IPS-NIHi7 (cell line): ENCODE results near the gene MYCL.

Experiments used
- DNase-seq: peaks from one replicate; pipeline ENCODE4 v3.0.0; 2012; ENCODE audit warnings: mixed read lengths; ENCODE audit errors: extremely low spot score

MYCL gene

GRCh38 chr1:39901714-39902459 lies at the start of gene MYCL:
TSS of gene MYCL (minus strand) at chr1:39901917. CDS start at chr1:39901434, 483 bp downstream.
- peak; percentile 93 for DNase-seq

DNA sequence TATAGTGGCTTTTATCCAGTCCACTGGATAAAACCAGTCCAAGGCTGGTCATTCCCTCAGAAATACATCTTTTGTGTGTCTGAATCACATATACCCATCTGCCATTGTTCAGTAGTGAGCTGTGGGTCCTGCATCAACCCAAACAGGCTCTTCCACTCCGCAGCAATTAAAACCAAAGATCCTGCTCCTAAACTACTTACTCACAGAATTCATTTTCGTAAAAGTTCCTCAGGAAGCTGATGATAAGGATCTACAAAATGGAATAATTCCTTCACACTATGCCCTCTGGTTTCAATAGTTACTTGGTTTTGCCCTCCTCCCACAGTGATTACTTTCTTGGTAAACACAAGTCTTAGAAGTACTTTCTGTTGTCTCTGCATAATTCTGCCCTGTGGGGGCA lies 48.2 kb upstream of the MYCL start:
- DNase-seq, result no peak

- no peak for DNase-seq
Observed at GRCh38 chr1:39947260-39947659, 45.5 kb upstream of the MYCL start.

DNA sequence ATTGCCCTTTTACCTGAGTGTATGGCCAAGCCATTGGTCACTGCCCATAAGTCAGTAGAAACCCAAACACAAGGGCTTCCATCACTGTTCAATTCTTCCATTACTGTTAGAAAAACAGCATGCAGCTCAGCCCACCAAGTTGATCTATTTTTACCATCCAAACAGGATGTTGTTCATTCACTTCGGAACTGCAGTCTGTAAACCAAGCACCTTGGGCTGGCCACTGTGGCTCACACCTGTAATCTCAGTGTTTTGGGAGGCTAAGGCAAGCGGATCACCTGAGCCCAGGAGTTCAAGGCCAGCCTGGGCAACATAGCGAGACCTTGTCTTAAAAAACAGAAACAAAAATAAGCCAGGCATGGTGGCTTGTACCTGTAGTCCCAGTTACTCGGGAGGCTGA lies 44.5 kb upstream of the MYCL start:
- DNase-seq, result no peak

GRCh38 chr1:39944410-39945112 lies 42.8 kb upstream of the MYCL start:
- no peak for DNase-seq

GRCh38 chr1:39943471-39944290 lies 42.0 kb upstream of the MYCL start:
- DNase-seq, result no peak

GRCh38 chr1:39940980-39941871 lies 39.5 kb upstream of the MYCL start:
- no peak for DNase-seq

GRCh38 chr1:39940253-39940652 lies 38.5 kb upstream of the MYCL start:
- DNase-seq, result no peak

GRCh38 chr1:39938856-39939255 lies 37.1 kb upstream of the MYCL start:
- no peak for DNase-seq

DNA sequence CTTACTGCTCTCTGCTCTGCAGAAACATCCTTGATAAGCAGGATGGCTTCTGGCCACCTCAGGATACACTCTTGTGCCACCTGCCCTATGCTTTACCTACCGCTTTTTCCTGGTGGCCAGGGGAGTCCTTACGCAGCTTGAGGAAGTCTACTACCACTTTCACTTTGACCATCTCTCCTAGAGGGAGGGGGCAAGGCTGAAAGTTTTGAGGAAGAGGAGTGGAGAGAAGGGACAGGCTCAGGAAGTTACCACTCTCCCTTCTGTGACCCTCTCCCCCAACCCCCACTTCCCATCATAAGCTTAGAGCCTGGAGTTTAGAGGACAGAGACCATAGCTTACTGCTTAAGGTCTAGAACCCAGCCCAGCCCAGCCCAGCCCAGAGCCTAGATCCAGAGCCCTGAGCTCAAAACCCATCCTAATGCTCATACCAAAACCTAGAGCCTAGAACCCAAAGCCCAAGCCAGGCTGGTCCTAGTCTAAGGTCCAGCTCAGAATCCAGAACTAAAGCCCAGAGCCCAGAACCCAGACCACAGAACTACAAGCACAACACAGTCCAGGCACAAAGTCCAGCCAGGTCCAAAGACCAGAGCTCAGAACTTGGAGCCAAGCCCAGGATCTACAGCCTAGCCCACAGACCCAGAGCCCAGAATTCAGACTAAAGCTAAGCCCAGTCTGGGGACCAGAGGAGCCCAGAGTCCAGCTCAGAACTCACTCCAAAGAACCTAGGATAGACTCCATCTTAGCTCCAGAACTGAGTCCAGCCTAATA lies 35.2 kb upstream of the MYCL start:
- DNase-seq, result no peak

DNA sequence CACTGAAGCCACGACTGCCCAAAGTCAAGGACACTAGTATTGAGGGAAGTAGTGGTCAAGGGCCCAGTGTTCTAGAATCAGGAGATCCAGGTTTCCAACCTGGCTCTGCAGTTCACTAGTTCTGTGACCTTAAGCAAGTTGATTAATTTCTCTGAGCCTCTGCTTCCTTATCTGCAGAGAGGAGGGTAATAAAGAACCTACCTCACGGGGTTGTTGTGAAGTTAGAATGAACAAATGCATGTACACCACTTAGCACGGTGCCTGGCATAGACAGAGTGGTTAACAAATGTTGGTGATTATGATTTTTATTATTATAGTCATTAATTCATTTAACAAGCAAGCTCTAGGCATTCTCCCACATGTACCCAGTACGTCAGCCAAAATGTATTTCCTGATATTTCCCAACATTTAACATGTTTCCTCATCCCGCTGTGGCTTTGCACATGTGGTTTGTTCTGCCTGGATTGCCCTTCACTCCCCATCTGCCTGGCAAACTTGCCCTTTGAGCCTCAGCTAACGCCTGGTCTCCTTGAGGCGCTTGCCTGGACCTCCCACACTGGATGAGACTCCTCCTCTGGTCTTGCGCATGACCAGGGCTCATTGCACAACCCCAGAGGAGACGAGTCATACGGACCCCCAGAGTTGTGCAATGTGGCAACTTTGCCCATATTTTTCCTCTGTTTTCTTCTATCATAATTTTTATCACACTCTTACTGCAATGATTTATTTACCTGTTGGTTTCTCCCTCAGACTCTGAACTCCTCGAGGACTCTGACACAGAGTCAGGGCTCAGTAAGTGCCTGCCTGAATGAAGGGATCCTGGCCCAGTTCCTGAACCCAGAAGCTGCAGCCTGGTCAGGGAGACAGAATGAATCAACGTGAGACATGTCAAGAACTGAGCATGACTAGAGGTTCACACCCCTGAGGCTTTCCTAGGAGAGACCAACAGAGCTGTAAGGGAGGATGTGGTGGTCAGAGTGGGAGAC lies 32.5 kb upstream of the MYCL start:
- DNase-seq, result no peak

- DNase-seq, result no peak
Observed at GRCh38 chr1:39928809-39929587, 27.3 kb upstream of the MYCL start.

GRCh38 chr1:39927538-39927937 lies 25.8 kb upstream of the MYCL start:
- no peak for DNase-seq

DNA sequence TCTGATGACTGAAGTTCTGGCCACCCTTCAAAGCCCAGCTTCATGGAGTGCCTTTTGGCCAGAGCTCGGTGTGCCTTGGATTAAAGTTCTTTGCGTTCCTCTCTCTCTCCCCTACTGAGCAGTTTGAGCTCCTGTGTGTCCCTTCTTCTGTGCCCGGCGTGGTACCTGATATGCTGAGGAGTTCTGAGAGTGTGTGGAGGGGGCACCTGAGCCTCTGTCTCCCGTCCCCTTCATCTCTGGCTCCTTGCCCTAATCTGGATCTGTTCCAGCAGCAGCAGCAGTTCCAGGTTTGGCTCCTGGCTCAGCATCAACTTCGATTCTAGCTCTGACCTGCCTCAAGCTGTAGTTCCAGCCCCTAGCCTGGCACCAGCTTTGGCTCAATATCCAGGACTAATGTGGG lies 25.1 kb upstream of the MYCL start:
- no peak for DNase-seq

GRCh38 chr1:39926343-39926793 lies 24.7 kb upstream of the MYCL start:
- no peak for DNase-seq

- DNase-seq, result no peak
Observed at GRCh38 chr1:39925721-39926342, 24.1 kb upstream of the MYCL start.

- peak; percentile 76 for DNase-seq
Observed at GRCh38 chr1:39922251-39922688, 20.6 kb upstream of the MYCL start.

GRCh38 chr1:39919545-39919944 lies 17.8 kb upstream of the MYCL start:
- DNase-seq, result peak; percentile 79
